ENCODE results near the gene SH3RF3. TPM values are rescaled to one million over a fixed set of nuclear protein-coding genes. Genes with fewer than 3 reads are reported as not detected.

The SH3RF3 gene
- total RNA-seq, 3 donors from 2014 or later = 3.2 to 5.6 (median 4.6) TPM

GRCh38 chr2:109260886-109261700 is 132.1 kb downstream of the SH3RF3 start:
- Histone ChIP-seq H3K4me1 (no peaks in the 10 kb centered on the region), H3K36me3 (no peaks in the 10 kb centered on the region), H3K27me3 (no peaks in the 10 kb centered on the region), H3K4me3 (no peak overlapping the region), H3K27ac (no peak overlapping the region), H3K9me3 (no peaks in the 10 kb centered on the region)
- no peak for DNase-seq (ENCODE audit: low spot score in 2 of 2)
- no peak for TF ChIP-seq POLR2AphosphoS5 (IDR thresholded peaks at IDR 0.05)
- no peak for TF ChIP-seq CTCF (IDR thresholded peaks at IDR 0.05)
- intact Hi-C loops (cut with DNase I; ENCODE audit: low total_unique reads) = no loop called here

- H3K36me3 ChIP-seq = no peaks in the 10 kb centered on the region
- no peak overlapping the region for H3K4me3 ChIP-seq
- H3K4me1 ChIP-seq = no peaks in the 10 kb centered on the region
- no peaks in the 10 kb centered on the region for H3K9me3 ChIP-seq
- DNase-seq (ENCODE audit: low spot score in 2 of 2) = no peak
- H3K27ac ChIP-seq = no peak overlapping the region
- intact Hi-C loops (cut with DNase I; ENCODE audit: low total_unique reads) = no loop called here
- H3K27me3 ChIP-seq = no peaks in the 10 kb centered on the region
- TF ChIP-seq CTCF (IDR thresholded peaks at IDR 0.05) = no peak
- no peak for TF ChIP-seq POLR2A (IDR thresholded peaks at IDR 0.05)
- TF ChIP-seq POLR2AphosphoS5 (IDR thresholded peaks at IDR 0.05) = no peak
Observed at GRCh38 chr2:109261906-109262631, 133.1 kb downstream of the SH3RF3 start.

GRCh38 chr2:109264595-109265328 is 135.8 kb downstream of the SH3RF3 start:
- peak in 1 of 3 donors; percentile 22 for TF ChIP-seq POLR2AphosphoS5 (IDR thresholded peaks at IDR 0.05)
- TF ChIP-seq POLR2A (IDR thresholded peaks at IDR 0.05) = no peak
- TF ChIP-seq CTCF (IDR thresholded peaks at IDR 0.05) = no peak
- Histone ChIP-seq H3K4me3 (no peak overlapping the region), H3K27ac (no peak overlapping the region), H3K36me3 (no peaks in the 10 kb centered on the region), H3K4me1 (no peaks in the 10 kb centered on the region), H3K27me3 (no peaks in the 10 kb centered on the region), H3K9me3 (no peaks in the 10 kb centered on the region)
- DNase-seq (ENCODE audit: low spot score in 2 of 2) = no peak
- intact Hi-C loops (cut with DNase I; ENCODE audit: low total_unique reads) = no loop called here

- Histone ChIP-seq H3K9me3 (no peaks in the 10 kb centered on the region), H3K27me3 (no peaks in the 10 kb centered on the region), H3K36me3 (no peaks in the 10 kb centered on the region), H3K4me3 (no peak overlapping the region), H3K4me1 (no peaks in the 10 kb centered on the region), H3K27ac (no peak overlapping the region)
- intact Hi-C loops (cut with DNase I; ENCODE audit: low total_unique reads) = no loop called here
- no peak for DNase-seq (ENCODE audit: low spot score in 2 of 2)
- TF ChIP-seq POLR2A (IDR thresholded peaks at IDR 0.05) (no peak), POLR2AphosphoS5 (IDR thresholded peaks at IDR 0.05) (no peak), CTCF (IDR thresholded peaks at IDR 0.05) (no peak)
Observed at GRCh38 chr2:109265369-109265768, 136.4 kb downstream of the SH3RF3 start.

Measured in breast epithelium (tissue), 4 donors.